Liver (tissue), 3 donors: Measurements from ENCODE around the gene ST8SIA6.
"Not testable (repeated sequence)": the region's sequence is repeated elsewhere in the genome, so short reads cannot be mapped to it uniquely, and the experiment has no call there.

ENCODE experiments used
- RAD21 ChIP-seq, 2 donors: IDR thresholded peaks; 2 replicates each; pipeline ENCODE4 v1.6.1; 2016; ENCODE audit warnings: antibody characterized with exemption in 2 of 2, mild to moderate bottlenecking in 2 of 2
- TF ChIP-seq, protein P1 (sequence below): fragments of 150-350 bp; IDR thresholded peaks from 2 replicates; pipeline ENCODE4 v1.5.1; 2017; ENCODE audit warnings: improper control_type of control experiment, low read depth, low read length; ENCODE audit not compliant: missing input control
- TF ChIP-seq, protein P2 (sequence below): IDR thresholded peaks from 2 replicates; pipeline ENCODE4 v1.6.1; 2016; ENCODE audit warnings: antibody characterized with exemption
- donor health status: healthy.
- donor health status: healthy.

DNA sequence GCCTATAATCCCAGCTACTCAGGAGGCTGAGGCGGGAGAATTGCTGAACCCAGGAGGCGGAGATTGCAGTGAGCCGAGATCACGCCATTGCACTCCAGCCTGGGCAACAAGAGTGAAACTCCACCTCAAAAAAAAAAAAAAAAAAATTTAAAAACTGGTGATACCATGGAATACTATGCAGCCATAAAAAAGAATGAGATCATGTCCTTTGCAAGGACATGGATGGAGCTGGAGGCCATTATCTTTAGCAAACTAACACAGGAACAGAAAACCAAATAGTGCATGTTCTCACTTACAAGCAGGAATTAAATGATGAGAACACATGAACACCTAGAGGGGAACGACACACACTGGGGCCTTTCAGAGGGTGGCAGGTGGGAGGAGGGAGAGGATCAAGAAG lies 44.6 kb upstream of the ST8SIA6 start:
- TF ChIP-seq, protein P1, sequence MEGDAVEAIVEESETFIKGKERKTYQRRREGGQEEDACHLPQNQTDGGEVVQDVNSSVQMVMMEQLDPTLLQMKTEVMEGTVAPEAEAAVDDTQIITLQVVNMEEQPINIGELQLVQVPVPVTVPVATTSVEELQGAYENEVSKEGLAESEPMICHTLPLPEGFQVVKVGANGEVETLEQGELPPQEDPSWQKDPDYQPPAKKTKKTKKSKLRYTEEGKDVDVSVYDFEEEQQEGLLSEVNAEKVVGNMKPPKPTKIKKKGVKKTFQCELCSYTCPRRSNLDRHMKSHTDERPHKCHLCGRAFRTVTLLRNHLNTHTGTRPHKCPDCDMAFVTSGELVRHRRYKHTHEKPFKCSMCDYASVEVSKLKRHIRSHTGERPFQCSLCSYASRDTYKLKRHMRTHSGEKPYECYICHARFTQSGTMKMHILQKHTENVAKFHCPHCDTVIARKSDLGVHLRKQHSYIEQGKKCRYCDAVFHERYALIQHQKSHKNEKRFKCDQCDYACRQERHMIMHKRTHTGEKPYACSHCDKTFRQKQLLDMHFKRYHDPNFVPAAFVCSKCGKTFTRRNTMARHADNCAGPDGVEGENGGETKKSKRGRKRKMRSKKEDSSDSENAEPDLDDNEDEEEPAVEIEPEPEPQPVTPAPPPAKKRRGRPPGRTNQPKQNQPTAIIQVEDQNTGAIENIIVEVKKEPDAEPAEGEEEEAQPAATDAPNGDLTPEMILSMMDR, result not testable (repeated sequence)
- not testable (repeated sequence) for TF ChIP-seq RAD21 (IDR thresholded peaks at IDR 0.05)
- TF ChIP-seq, protein P2, sequence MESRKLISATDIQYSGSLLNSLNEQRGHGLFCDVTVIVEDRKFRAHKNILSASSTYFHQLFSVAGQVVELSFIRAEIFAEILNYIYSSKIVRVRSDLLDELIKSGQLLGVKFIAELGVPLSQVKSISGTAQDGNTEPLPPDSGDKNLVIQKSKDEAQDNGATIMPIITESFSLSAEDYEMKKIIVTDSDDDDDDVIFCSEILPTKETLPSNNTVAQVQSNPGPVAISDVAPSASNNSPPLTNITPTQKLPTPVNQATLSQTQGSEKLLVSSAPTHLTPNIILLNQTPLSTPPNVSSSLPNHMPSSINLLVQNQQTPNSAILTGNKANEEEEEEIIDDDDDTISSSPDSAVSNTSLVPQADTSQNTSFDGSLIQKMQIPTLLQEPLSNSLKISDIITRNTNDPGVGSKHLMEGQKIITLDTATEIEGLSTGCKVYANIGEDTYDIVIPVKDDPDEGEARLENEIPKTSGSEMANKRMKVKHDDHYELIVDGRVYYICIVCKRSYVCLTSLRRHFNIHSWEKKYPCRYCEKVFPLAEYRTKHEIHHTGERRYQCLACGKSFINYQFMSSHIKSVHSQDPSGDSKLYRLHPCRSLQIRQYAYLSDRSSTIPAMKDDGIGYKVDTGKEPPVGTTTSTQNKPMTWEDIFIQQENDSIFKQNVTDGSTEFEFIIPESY, result not testable (repeated sequence)
